HEK293 (cell line): ENCODE data around the gene PRPF6.

Experiments
- CTCF ChIA-PET: fragments of 350-600 bp; formaldehyde crosslinking; extraction: SDS; loops from one replicate; lab custom pipeline; 2021; ENCODE audit warnings: antibody characterized with exemption; lab: Yijun Ruan, JAX
- POLR2A ChIA-PET: fragments of 300-600 bp; formaldehyde crosslinking; extraction: SDS; loops from one replicate; lab custom pipeline; 2020; ENCODE audit warnings: antibody characterized with exemption, inconsistent platforms; lab: Yijun Ruan, JAX
- H3K27ac ChIP-seq: fragments of 200-500 bp; sonication (Bioruptor generic); 2 replicates; pipeline ENCODE4 v1.5.1; 2014; ENCODE audit warnings: low read depth, low read length, control low read depth, inconsistent platforms; ENCODE audit errors: extremely low read depth
- H3K36me3 ChIP-seq, 2 experiments: fragments of 200-500 bp in 1 of 2; sonication (Bioruptor generic) in 1 of 2; 1 replicate in 1 of 2; 2 replicates in 1 of 2; pipeline ENCODE4 v1.5.1; 2014 to 2017; ENCODE audit warnings: inconsistent platforms in 2 of 2, low read length in 2 of 2; ENCODE audit not compliant: control insufficient read depth in 2 of 2, insufficient read depth in 1 of 2
- H3K4me1 ChIP-seq: fragments of 200-500 bp; sonication (Bioruptor generic); 2 replicates; pipeline ENCODE4 v1.5.1; 2014; ENCODE audit warnings: mild to moderate bottlenecking, low read length, inconsistent platforms; ENCODE audit not compliant: control insufficient read depth, insufficient read depth
- H3K4me3 ChIP-seq: 2 replicates; pipeline ENCODE4 v1.5.1; 2011; ENCODE audit warnings: low read depth, mild to moderate bottlenecking, control low read depth, low read length, moderate library complexity
- H3K9me3 ChIP-seq: fragments of 200-500 bp; sonication (Bioruptor generic); 2 replicates; pipeline ENCODE4 v1.5.1; 2014; ENCODE audit warnings: low read depth, low read length, inconsistent platforms; ENCODE audit not compliant: control insufficient read depth, insufficient read depth
- BCL11B ChIP-seq: fragments of 450-650 bp; formaldehyde crosslinking; IDR thresholded peaks from 2 replicates; pipeline ENCODE4 v1.5.1; 2016; ENCODE audit warnings: low read depth, missing biosample characterization, missing genetic modification characterization
- CTCF ChIP-seq: fragments of 450-650 bp; formaldehyde crosslinking; IDR thresholded peaks from 2 replicates; pipeline ENCODE4 v1.5.1; 2016; ENCODE audit warnings: missing biosample characterization, missing genetic modification characterization
- GLIS2 ChIP-seq: fragments of 450-650 bp; formaldehyde crosslinking; IDR thresholded peaks from 2 replicates; pipeline ENCODE4 v1.5.1; 2016; ENCODE audit warnings: missing biosample characterization, missing genetic modification characterization
- HIC1 ChIP-seq: fragments of 450-650 bp; formaldehyde crosslinking; IDR thresholded peaks from 2 replicates; pipeline ENCODE4 v1.5.1; 2016; ENCODE audit warnings: missing biosample characterization, missing genetic modification characterization
- HOXC10 ChIP-seq: sonication (generic); formaldehyde crosslinking; IDR thresholded peaks from 2 replicates; pipeline ENCODE4 v1.8.1; 2023; ENCODE audit warnings: mild to moderate bottlenecking, missing genetic modification reagents
- KLF17 ChIP-seq: fragments of 450-650 bp; formaldehyde crosslinking; IDR thresholded peaks from 2 replicates; pipeline ENCODE4 v1.5.1; 2016; ENCODE audit warnings: missing biosample characterization, missing genetic modification characterization
- OSR2 ChIP-seq: fragments of 450-650 bp; formaldehyde crosslinking; IDR thresholded peaks from 2 replicates; pipeline ENCODE4 v1.5.1; 2016; ENCODE audit warnings: missing biosample characterization, missing genetic modification characterization
- SP2 ChIP-seq: fragments of 450-650 bp; formaldehyde crosslinking; IDR thresholded peaks from 2 replicates; pipeline ENCODE4 v1.5.1; 2016; ENCODE audit warnings: missing biosample characterization, missing genetic modification characterization
- ZEB2 ChIP-seq: fragments of 450-650 bp; formaldehyde crosslinking; IDR thresholded peaks from 2 replicates; pipeline ENCODE4 v1.5.1; 2016; ENCODE audit warnings: missing biosample characterization, missing genetic modification characterization
- ZFP3 ChIP-seq: fragments of 450-650 bp; formaldehyde crosslinking; IDR thresholded peaks from 2 replicates; pipeline ENCODE4 v1.5.1; 2016; ENCODE audit warnings: low read depth, missing biosample characterization, missing genetic modification characterization
- ZNF239 ChIP-seq: fragments of 450-650 bp; formaldehyde crosslinking; IDR thresholded peaks from 2 replicates; pipeline ENCODE4 v1.5.1; 2016; ENCODE audit warnings: missing biosample characterization, missing genetic modification characterization
- ZNF366 ChIP-seq: fragments of 450-650 bp; formaldehyde crosslinking; conservative IDR thresholded peaks from 2 replicates; pipeline ENCODE4 v1.5.1; 2016; ENCODE audit warnings: missing biosample characterization, missing genetic modification characterization
- ZNF391 ChIP-seq: fragments of 450-650 bp; formaldehyde crosslinking; IDR thresholded peaks from 2 replicates; pipeline ENCODE4 v1.5.1; 2016; ENCODE audit warnings: low read depth, missing biosample characterization, missing genetic modification characterization, borderline replicate concordance
- ZNF394 ChIP-seq: fragments of 450-650 bp; formaldehyde crosslinking; IDR thresholded peaks from 2 replicates; pipeline ENCODE4 v1.5.1; 2016; ENCODE audit warnings: missing biosample characterization, missing genetic modification characterization, mild to moderate bottlenecking, moderate library complexity, borderline replicate concordance
- ZNF426 ChIP-seq: fragments of 450-650 bp; formaldehyde crosslinking; IDR thresholded peaks from 2 replicates; pipeline ENCODE4 v1.5.1; 2017; ENCODE audit warnings: missing biosample characterization, missing genetic modification characterization, mild to moderate bottlenecking, inconsistent platforms, moderate library complexity
- ZNF561 ChIP-seq: fragments of 450-650 bp; IDR thresholded peaks from 2 replicates; pipeline ENCODE4 v1.5.1; 2018; ENCODE audit warnings: missing biosample characterization, missing genetic modification characterization, borderline replicate concordance
- ZNF585B ChIP-seq: fragments of 450-650 bp; formaldehyde crosslinking; IDR thresholded peaks from 2 replicates; pipeline ENCODE4 v1.5.1; 2016; ENCODE audit warnings: missing biosample characterization, missing genetic modification characterization
- ZNF621 ChIP-seq: fragments of 450-650 bp; formaldehyde crosslinking; IDR thresholded peaks from 2 replicates; pipeline ENCODE4 v1.5.1; 2017; ENCODE audit warnings: missing biosample characterization, missing genetic modification characterization
- ZNF660 ChIP-seq: fragments of 450-650 bp; IDR thresholded peaks from 2 replicates; pipeline ENCODE4 v1.5.1; 2018; ENCODE audit warnings: missing biosample characterization, mild to moderate bottlenecking, missing genetic modification characterization
- ZNF707 ChIP-seq: fragments of 450-650 bp; formaldehyde crosslinking; IDR thresholded peaks from 2 replicates; pipeline ENCODE4 v1.5.1; 2016; ENCODE audit warnings: missing biosample characterization, missing genetic modification characterization
- ZNF768 ChIP-seq: fragments of 450-650 bp; formaldehyde crosslinking; IDR thresholded peaks from 2 replicates; pipeline ENCODE4 v1.5.1; 2018; ENCODE audit warnings: missing biosample characterization, mild to moderate bottlenecking, missing genetic modification characterization

Gene PRPF6

GRCh38 chr20:64065974-64066343 lies 85.0 kb downstream of the PRPF6 start (continued):
- TF ChIP-seq SP2: peak; percentile 31
- TF ChIP-seq ZFP3 (tag by site-specific recombination): no peak
- TF ChIP-seq ZNF391 (tag by site-specific recombination): no peak
- TF ChIP-seq ZNF394: no peak
- no peak for TF ChIP-seq ZEB2 (tag by site-specific recombination)
- no peak for TF ChIP-seq ZNF561
- no peak for TF ChIP-seq ZNF707 (tag by site-specific recombination)
- TF ChIP-seq ZNF585B: no peak
- TF ChIP-seq ZNF239 (tag by site-specific recombination): no peak
- no peak for TF ChIP-seq ZNF621 (tag by site-specific recombination)
- no peak for TF ChIP-seq HOXC10 (CRISPR knock-in tag)
- TF ChIP-seq ZNF426: no peak
- TF ChIP-seq ZNF768: no peak

- Histone ChIP-seq H3K4me3 (no peak overlapping the region), H3K9me3 (no peaks in the 10 kb centered on the region), H3K4me1 (no peaks in the 10 kb centered on the region), H3K27ac (0 out of 2 replicates have a peak overlapping the region, but pooled peaks have one; percentile 11), H3K36me3 (peaks cover 0 to 8% of the 10 kb centered on the region in 2 experiments; a peak in 1 of 3 replicates)
- CTCF ChIA-PET: interaction anchor here (1.1 kb wide), 2 partner anchors 12 to 17 kb away, joined by 3 read pairs; partner anchors contain the start of genes LKAAEAR1 and RGS19
- 0 out of 2 replicates have a peak, but pooled peaks have one; percentile 14 for TF ChIP-seq HIC1
- TF ChIP-seq BCL11B (tag by site-specific recombination): 0 out of 2 replicates have a peak, but pooled peaks have one; percentile 11
- TF ChIP-seq ZNF660 (tag by site-specific recombination): no peak
- TF ChIP-seq OSR2: no peak
- TF ChIP-seq KLF17: peak; percentile 43
- no peak for TF ChIP-seq CTCF
- no peak for TF ChIP-seq ZNF366 (tag by site-specific recombination)
- peak; percentile 70 for TF ChIP-seq GLIS2
- TF ChIP-seq, all 188 proteins: peak for 4
- POLR2A ChIA-PET: no interaction called here
Observed at GRCh38 chr20:64067005-64067632, 86.2 kb downstream of the PRPF6 start.
